Esophagus mucosa (tissue), 1 donor: ENCODE measurements around the gene MBTD1. TPM values are rescaled to one million over a fixed set of nuclear protein-coding genes. Genes with fewer than 3 reads are reported as not detected.

ENCODE experiments used
- ATAC-seq: fragments of 200-7000 bp; cut with Tn5 transposase; one replicate; pipeline ENCODE4 v1.9.1; 2020
- total RNA-seq: library from RNA; stranded (reverse); gene quantifications from one replicate; pipeline ENCODE4 v1.2.4, GENCODE V29; 2023
- donor health status: DM: yes; HTN: yes; CAD: no.

Gene MBTD1
- total RNA-seq, 1 donor from 2014 or later, result 8.2 TPM

- ATAC-seq, result no peak
Measured at GRCh38 chr17:51251010-51251409, 8.8 kb downstream of the MBTD1 start.

- ATAC-seq, result no peak
Measured at GRCh38 chr17:51250314-51250840, 9.5 kb downstream of the MBTD1 start.

GRCh38 chr17:51245535-51245934 lies 14.3 kb downstream of the MBTD1 start:
- no peak for ATAC-seq

- no peak for ATAC-seq
Measured at GRCh38 chr17:51244041-51244440, 15.8 kb downstream of the MBTD1 start.

GRCh38 chr17:51240275-51240674 lies 19.6 kb downstream of the MBTD1 start:
- no peak for ATAC-seq

GRCh38 chr17:51238255-51238887 lies 21.5 kb downstream of the MBTD1 start:
- no peak for ATAC-seq

- ATAC-seq, result no peak
Measured at GRCh38 chr17:51234162-51234561, 25.7 kb downstream of the MBTD1 start.

GRCh38 chr17:51231999-51232398 lies 27.9 kb downstream of the MBTD1 start:
- ATAC-seq, result no peak

GRCh38 chr17:51230306-51230705 lies 29.5 kb downstream of the MBTD1 start:
- no peak for ATAC-seq

GRCh38 chr17:51229889-51230288 lies 30.0 kb downstream of the MBTD1 start:
- ATAC-seq, result no peak

- ATAC-seq, result no peak
Measured at GRCh38 chr17:51228161-51228560, 31.7 kb downstream of the MBTD1 start.

GRCh38 chr17:51225523-51225922 lies 34.3 kb downstream of the MBTD1 start:
- ATAC-seq, result peak; percentile 73

GRCh38 chr17:51224402-51225262 lies 35.2 kb downstream of the MBTD1 start:
- ATAC-seq, result peak; percentile 74

GRCh38 chr17:51221322-51221721 lies 38.5 kb downstream of the MBTD1 start:
- no peak for ATAC-seq

- no peak for ATAC-seq
Measured at GRCh38 chr17:51217946-51218345, 41.9 kb downstream of the MBTD1 start.

- no peak for ATAC-seq
Measured at GRCh38 chr17:51214920-51215319, 44.9 kb downstream of the MBTD1 start.

GRCh38 chr17:51203838-51204237 lies 56.0 kb downstream of the MBTD1 start:
- ATAC-seq, result no peak

GRCh38 chr17:51200846-51201245 lies 59.0 kb downstream of the MBTD1 start:
- no peak for ATAC-seq

- no peak for ATAC-seq
Measured at GRCh38 chr17:51200295-51200694, 59.6 kb downstream of the MBTD1 start.

GRCh38 chr17:51197754-51198153 lies 62.1 kb downstream of the MBTD1 start:
- ATAC-seq, result no peak

GRCh38 chr17:51191895-51192294 lies 68.0 kb downstream of the MBTD1 start:
- no peak for ATAC-seq

GRCh38 chr17:51189628-51190027 lies 70.2 kb downstream of the MBTD1 start:
- ATAC-seq, result no peak

GRCh38 chr17:51189162-51189561 lies 70.7 kb downstream of the MBTD1 start:
- no peak for ATAC-seq

GRCh38 chr17:51188271-51188833 lies 71.5 kb downstream of the MBTD1 start:
- no peak for ATAC-seq
